Retinal pigment epithelial cell (primary cell): ENCODE data around the gene LIFR.

ENCODE experiments used
- DNase-seq: peaks from one replicate; pipeline ENCODE4 v3.0.0-alpha.2; 2010; ENCODE audit warnings: low read depth
- H3K4me3 ChIP-seq: 2 replicates; pipeline ENCODE4 v1.5.1; 2011; ENCODE audit warnings: mild to moderate bottlenecking, low read length, control low read depth, moderate library complexity
- CTCF ChIP-seq: conservative IDR thresholded peaks from 2 replicates; pipeline ENCODE4 v1.5.1; 2011; ENCODE audit warnings: low read depth, low read length, control low read depth, inconsistent platforms

The LIFR gene

GRCh38 chr5:38532165-38532669, 24.2 kb downstream of the LIFR start:
- peak; percentile 42 for DNase-seq
- H3K4me3 ChIP-seq = no peak overlapping the region
- no peak for TF ChIP-seq CTCF

DNA sequence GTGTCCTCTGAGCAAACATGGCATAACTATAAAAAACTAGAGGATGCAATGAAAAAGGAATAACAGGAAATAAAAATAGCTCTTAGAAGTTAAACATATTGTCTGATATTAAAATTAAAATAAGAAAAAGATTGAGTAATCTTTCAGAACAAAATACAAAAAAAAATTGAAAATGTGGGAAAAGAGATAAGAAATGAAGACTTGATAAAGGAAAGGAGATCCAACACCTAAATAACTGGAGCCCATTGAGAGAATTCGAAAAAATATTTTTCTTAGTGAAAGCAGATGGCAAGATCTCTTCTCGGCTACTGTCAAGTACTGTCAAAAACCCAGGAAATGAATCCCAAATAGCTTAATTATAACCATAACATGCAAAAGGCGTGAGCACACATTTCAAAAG, 24.9 kb downstream of the LIFR start:
- H3K4me3 ChIP-seq = no peak overlapping the region
- TF ChIP-seq CTCF = no peak
- DNase-seq = no peak

- no peak for TF ChIP-seq CTCF
- DNase-seq = no peak
- H3K4me3 ChIP-seq = no peak overlapping the region
Measured at GRCh38 chr5:38529955-38530646, 26.3 kb downstream of the LIFR start.

DNA sequence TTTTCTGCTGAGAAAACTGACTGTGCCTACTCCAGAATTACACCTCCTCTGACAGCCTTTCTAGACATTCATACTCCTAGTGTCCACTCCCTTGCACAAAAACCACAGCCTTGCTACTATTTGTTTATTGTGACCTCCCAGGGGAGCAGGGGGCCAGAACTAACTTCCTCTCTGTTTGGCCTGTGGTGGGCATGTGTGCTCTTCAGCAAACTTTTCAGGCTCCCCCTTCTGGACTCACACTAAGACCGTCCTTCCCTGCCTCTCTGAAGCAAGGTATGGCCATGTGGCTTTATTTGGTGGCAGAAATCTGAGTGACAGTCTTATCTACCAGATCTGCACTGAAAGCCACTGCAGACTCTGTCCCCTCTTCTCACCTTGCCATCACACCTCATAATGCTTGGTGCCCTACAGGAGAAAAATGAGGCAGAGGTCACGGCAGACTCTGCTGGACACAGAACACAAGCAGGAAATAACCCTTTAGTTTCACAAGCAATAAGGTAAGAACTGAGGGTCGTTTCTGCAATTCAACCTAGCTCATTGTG, 28.2 kb downstream of the LIFR start:
- H3K4me3 ChIP-seq = no peak overlapping the region
- DNase-seq = no peak
- TF ChIP-seq CTCF = no peak

GRCh38 chr5:38527475-38527874, 29.0 kb downstream of the LIFR start:
- H3K4me3 ChIP-seq = no peak overlapping the region
- no peak for DNase-seq
- no peak for TF ChIP-seq CTCF

DNA sequence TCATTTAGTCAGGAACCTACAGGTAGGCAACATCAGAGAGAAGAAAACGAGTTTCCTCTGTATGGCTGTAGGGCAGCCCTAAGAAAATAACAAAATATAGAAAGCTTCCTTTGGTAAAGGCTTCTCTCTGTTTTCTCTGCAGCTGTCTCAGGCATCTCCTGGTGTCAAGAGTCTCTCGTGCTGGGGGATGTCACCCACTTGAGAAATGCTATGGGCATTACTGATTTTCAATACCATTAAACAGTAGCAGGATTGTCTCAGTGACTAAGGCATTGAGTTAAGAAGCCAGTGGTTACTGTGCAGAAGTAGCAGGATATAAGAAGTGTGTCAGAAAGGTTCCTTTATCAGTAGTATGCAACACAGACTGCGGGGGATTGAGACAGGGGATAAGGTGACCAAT, 32.4 kb downstream of the LIFR start:
- H3K4me3 ChIP-seq = no peak overlapping the region
- DNase-seq = no peak
- no peak for TF ChIP-seq CTCF

GRCh38 chr5:38519476-38519875, 37.0 kb downstream of the LIFR start:
- H3K4me3 ChIP-seq = no peak overlapping the region
- TF ChIP-seq CTCF = no peak
- no peak for DNase-seq
